ENCODE data around the gene DNAJC10.

The DNAJC10 gene

DNA sequence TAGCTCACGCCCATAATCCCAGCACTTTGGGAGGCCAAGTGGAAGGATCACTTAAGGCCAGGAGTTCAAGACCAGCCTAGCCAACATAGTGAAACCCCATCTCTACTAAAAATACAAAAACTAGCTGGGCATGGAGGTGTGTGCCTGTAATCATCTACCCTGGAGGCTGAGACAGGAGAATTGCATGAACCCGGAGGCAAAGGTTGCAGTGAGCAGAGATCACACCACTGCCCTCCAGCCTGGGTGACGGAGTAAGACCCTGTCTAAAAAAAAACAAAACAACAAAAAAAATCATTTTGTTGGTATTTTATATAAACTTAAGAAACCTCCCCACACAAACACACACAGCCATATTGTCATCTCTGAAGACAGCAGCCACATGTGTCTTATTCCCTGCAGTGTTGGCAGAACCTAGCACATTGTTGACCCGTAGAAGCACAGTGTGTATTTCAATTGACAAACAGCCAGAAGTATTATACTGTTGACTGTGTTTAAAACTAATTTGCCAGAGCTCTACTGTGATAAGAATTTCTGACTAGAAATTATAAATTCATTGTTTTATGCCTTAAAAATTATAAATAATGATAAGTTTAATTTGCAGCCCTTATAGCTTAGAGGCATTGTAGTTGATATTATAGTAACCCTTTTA lies 68.1 kb downstream of the DNAJC10 start:
- DNase-seq, result no peak

DNA sequence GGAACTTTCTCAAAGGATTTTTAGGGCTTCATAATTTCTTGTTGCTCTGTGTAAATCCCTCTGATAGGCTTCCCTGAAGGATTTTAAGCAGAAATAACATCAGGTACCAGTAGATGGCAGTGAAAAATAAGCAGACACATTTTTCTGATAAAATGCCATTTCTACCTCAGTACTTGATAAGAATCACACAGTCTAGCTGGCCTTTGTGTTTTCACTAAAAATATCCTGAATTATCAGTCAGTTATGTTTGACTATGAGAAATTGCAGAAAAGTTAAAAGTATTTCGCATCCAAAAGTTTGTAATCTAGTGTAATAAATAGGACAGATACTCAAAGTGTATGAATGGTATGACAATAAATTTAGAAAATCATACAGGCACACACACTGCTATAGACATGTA lies 68.7 kb downstream of the DNAJC10 start:
- no peak for DNase-seq

DNA sequence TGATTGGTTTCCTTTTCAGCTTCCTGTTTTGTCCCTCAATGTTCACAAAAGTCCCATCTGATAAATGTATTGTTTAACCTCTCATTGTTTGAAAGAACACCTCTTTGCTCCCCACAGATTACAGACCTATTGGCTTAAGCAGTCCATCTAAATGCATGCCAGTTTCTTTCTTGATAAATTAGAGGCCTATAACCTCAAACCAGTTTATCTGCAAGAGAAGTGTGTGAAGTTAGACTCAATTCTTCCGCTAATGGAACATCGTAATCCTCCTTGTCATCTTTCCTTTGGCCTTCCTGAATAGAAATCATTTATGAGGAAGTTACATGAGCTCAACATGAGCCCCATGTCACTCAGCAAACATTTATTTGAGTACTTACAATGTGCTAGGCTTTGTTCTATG lies 76.4 kb downstream of the DNAJC10 start:
- no peak for DNase-seq

DNA sequence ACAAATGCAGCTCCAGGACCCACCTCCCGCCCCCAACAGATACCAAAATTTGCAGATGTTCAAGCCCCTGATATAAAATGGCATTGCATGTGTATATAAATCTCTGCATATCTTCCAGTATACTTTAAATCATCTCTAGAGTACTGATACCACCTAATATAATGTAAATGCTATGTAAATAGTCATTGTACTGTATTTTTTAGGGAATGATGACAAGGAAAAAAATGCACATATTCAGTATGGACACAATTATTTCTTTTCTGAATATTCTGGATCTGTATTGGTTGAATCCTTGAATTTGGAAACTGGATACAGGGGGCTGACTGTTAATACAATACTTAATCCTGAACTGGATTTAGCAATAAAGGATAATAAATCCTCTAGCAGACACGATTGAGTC lies 82.7 kb downstream of the DNAJC10 start:
- no peak for DNase-seq

DNA sequence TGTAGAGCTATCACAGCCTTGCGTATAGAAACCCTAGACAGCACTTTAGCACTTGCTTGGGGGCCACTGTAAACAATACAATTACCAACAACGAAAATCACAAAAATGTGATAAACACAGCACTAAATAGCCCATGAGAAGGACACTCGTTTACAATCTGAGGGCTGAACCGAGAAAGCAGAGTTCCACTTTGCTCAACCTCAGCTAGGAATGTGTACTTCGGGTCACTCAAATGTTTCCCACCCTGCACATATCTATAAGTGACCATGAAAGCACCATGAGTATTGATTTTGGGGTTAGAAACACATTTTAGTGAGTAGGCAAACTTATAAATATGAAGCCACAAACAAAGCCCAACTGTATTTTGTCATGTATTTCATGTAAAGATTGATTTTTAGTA lies 88.1 kb downstream of the DNAJC10 start:
- DNase-seq, result no peak

DNA sequence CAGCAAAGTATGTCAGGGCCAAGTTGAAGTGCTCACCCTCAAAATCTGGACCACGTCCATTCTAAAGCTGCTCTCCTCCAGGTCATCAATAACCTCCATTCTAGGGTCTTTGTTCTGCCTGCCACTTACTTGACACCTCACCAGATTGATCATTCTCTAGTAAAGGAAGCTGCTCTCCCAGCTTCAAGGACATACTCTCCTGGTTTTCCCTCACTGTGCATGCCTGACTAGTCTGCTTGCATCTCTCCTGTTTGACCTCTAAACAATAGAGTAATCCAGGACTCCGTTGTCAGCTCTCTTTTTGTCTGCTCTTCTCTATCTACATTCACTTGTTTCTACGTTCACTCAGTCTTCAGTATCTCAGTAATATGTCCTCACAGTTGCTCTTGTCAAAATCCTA lies 91.3 kb downstream of the DNAJC10 start:
- no peak for DNase-seq

DNA sequence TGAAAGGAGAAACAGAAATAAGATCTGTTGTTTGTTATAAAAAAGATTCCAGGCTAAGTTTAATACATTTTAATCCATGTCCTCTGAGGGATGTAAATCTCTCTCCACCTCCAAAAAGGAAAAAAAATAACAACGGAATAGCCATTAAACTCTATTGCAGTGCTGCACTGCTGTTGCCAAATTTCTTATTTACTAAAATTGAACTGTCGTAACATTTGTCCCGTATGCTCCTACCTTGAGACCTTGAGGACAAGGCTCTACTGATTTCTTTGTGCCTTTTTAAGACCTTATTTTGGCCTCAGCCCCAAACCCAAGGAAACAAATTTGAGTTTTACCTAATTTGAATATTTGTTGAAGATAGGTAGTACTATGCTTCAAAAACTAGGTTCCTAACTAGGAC lies 94.0 kb downstream of the DNAJC10 start:
- no peak for DNase-seq

DNA sequence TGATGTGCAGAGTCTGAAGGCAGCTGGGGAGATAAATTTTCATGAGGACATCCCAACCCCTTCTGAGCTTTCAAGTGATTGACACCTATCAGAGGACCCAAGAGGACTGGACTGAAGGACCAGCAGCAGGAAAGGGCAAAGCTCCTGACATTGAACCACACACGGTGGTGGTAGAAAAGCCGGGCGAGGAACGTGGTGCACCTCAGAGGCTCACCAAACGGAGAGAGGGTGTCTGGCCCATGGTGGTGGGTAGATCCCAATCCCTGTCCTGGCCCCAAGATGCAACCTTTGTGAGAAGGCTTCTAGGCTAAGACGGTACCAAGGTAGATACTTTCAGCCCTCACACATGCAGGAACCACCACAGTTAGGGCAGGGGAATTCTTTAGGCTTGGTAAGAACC lies 98.3 kb downstream of the DNAJC10 start:
- DNase-seq, result no peak

DNA sequence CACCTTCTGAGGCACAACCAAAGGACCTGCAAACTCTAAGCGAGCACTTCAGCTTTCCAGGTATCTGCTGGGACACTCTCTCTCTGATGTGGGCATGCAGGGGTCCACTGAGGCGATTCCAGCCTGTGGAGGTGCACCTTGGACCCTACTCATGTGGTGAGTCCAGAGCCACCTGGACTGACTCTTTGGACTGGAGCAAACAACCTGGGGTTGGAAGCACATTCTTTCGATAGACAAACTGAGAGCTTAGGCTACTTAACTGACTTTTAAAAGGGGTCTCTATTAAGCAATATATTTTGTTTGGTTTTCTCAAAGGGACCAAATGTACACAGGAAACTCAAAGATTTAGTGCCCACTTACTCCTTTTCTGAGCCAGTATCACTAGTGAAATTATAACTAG lies 98.7 kb downstream of the DNAJC10 start:
- no peak for DNase-seq

DNA sequence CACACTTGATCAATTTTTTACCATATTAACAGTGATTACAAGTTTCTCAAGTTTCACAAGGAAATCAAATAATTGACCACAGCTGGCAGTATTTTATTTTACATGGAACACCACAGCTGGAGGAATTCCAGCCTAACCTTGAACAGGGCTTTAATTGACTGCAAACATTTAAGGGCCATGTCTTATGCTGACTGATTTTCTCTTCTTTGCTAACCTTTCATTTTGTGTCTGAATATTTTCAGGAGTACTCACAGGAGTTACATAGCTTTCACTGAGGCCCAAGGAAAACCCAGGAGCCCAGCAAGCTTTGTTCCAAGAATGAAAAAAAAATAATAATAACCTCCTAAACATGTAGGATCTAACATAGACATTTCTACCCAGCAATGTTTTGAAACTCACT lies 100.8 kb downstream of the DNAJC10 start:
- no peak for DNase-seq

DNA sequence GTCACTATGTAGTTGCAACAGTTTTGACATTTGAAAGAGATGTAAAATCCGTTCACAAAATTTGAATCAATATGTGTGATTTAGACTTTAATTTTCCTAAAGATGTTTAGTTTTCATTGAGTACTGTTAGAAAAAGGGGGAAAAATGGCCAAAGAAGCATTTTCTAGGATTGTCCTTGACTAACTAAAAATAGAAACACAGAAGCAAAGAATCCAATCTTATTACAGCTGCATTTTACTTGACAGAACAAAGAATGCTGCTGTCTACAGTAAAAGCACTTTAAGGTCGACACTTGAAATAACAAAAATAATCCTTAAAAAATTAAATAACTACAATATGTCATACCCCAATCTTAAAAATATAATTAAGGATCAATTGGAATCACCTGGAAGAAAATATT lies 101.5 kb downstream of the DNAJC10 start:
- DNase-seq, result no peak

DNA sequence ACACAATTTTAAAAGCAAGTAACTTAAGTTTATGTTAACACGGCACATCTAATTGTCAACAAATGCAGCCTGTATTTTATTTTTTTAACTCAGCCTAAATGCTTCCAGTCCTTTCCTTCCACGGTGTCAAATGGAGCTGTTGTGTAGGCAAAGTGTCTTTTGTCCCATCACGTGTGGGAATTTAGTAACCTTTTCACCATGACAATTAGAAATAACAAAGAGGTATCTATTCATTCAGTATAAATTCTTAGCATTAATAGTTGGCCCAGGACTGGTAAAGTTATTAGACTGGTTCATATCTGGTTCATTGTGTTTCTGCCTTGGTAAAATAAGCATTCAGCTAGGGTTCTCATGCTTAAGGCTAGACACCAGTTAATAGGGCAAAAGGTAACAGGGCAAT lies 102.4 kb downstream of the DNAJC10 start:
- DNase-seq, result no peak

DNA sequence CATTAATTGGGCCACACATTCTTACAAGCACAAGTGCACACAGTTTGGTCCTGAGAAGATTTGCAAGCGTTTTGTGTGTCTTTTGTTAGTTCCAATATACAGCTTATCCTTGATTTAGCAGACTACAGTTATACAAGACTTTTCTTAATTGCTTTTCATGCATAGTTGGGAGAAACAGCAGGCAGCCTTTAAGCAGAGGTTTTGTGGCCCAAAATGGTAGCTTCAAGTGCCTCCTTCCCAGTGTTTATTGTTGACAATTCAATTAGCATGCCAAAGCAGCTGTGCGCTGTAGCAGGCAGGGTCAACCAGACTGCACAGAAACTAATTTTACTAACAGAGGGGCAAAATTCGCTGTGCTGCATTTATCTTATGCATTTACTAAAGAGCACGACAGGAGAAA lies 102.9 kb downstream of the DNAJC10 start:
- DNase-seq, result no peak

DNA sequence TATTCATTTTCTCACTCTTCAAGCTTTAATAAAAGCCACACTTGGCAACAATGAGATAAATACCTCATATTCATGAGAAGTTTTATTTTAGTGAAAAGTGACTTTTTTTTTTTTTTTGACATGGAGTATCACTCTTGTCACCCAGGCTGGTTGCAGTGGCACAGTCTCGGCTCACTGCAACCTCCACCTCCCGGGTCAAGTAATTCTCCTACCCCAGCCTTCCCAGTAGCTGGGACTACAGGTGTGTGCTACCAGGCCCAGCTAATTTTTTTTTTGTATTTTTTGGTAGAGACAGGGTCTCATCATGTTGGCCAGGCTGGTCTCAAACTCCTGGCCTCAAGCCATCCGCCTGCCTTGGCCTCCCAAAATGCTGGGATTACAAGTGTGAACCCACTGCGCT lies 103.4 kb downstream of the DNAJC10 start:
- DNase-seq, result no peak

DNA sequence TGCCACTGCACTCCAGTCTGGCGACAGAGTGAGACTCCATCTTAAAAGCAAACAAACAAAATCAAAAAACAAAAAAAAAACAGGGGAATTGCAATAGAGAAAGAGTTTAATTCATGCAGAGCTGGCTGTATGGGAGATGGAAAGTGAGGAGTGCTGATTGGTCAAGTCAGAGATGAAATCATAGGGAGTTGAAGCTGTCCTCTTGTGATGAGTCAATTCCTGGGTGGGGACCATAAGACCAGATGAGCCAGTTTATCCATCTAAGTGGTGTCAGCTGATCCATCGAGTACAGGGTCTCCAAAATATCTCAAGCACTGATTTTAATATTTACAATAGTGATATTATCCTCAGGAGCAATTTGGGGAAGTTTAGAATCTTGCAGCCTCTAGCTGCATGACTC lies 105.1 kb downstream of the DNAJC10 start:
- DNase-seq, result no peak

DNA sequence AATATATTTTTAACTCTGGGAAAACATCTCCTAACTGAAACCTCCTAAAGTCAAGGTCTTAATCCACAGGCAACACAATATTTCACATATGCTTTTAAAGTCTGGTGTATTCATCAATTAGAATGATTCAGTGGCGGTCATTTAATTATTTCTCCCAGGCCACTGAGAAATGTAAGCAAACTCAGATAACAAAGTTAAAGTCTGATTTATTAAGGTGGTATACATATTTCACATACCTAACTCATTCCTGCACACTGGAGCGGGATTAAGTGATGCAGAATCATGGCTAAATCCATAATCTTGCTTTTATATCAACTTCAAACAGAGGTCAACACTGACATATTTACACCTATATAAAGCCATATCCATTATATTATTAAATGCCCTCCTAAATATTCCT lies 106.7 kb downstream of the DNAJC10 start:
- DNase-seq, result no peak

DNA sequence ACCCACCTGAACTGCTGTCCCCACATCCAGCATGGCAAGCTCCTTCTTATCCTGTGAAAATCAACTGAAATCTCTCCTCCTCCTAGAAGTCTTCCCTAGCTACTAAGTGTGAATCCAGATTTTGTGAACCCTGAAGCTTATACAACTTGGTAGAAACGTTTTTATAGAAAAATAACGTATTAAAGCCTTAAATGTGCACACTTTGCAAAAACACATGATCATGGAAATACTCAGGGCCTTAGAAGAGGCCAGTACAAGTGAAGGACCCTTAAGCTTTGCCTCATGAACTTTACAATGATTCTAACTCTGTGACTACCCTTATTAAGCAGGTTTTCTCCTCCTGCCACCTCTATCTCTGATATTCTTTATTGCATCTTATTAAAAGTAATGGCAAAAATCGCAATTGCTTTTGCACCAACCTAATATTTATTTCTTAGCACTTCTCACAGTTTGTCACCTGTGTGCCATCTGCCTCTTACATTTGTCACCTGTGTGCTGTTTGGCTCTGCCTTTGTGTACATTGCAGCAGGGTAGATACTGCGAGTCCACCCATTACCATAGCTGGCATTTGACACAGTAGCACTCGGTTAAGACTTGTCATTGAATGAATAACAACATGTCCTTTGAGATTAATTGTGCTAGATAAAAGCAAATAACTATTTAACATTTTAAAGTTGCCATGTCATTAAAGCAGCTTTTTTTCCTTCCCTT lies 108.2 kb downstream of the DNAJC10 start:
- no peak for DNase-seq

DNA sequence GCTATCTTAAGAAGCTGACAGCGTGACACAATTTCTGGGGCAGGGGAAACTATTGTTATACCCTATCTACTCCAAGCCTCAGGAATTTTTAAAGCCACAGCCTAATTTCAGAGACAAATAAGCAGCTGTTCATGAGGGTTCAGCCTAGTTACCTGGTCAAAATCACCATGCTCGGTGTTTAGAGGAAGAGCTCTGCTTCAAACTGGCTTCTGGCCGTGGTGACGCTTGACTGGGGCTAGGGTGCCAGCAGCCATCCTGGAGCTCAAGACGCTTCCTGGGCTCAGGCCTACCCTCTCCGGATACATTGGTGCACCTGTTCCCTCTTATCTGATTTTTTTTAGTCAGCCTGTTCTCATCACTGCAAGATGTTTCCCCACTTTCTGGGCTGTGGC lies 108.7 kb downstream of the DNAJC10 start:
- DNase-seq, result no peak

DNA sequence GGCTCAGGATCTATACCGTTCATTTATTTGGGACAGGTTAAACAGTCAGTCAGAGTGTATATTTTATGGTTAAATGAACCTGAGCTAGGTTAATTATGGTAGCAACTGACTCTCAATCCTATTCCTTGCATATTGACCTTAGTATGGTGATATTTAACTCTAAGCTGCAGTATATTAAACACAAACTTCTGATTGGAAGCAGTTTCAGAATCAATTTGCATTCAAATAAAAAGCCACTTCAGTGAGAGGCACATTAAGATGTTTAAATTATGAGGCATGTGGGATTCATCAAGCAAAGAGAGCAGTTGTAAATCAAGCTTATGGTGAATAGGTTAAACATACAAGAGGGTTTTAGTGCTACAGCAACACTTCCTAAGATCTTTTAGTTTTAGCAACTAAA lies 110.0 kb downstream of the DNAJC10 start:
- no peak for DNase-seq

DNA sequence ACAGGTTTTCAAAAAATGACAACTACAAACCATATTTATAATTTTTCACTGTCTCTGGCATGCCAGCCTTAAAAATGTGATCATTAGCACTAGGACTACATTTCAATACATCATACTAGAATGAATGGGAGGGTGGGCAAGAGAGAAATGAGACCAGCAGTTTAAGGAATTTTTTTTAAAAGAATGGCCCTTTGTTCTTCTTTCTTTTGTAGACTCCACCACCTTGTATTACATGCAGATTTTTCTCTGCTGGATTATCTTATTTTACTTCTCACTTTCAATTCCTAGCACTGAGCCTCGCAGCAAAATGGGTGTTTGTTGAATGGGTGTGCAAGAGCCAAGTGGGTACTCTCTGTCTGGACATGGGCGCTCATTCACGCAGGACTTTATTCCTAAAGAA lies 110.4 kb downstream of the DNAJC10 start:
- DNase-seq, result no peak

DNA sequence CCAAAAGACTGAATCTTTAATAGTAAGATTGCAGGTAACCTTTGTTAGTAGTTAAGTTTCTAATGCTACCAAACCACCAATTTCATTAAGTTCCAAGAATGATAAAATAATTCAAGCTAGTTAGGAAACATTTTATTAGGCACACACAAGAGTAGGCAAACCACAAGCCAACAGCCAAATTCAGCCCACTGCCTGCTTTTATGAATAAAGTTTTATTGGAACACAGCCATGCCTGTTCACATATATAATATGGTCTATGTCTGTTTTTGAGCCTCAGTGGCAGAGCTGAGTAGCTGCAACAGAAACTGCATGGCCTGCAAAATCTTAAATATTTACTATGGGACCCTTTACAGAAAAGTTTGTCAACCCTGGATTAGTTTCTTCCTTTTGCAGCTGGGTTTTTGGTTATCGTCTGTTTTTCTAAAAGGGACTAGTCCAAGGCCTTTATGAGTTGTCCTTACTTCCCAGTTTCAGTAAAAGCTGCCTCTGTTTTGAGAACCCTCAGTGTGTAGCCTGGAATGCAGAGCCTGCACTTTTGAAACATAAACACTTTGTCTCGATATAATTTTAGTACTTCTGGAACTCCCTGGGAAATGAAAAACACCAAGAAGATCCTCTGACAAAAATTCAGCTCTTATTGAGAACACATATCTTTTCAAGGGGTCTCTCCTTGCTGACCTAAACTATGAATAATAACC lies 111.3 kb downstream of the DNAJC10 start:
- DNase-seq, result no peak

DNA sequence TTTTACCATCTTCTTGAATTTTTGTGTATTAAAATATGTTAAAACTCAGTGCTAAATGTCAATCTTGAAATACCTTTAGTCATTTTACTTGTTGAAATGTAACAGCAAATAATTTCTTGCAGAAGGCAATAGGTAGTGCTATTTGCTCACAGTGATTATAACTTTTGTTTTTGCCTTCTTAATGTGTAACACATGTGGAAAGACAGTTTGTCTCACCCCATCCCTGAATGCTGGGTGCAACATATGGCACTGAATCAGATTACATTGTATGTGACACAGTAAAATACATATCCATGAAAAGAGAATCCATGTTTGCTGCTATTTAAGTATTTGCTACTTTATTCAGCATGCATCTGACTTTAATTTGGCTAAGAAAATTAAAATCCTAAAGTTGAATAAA lies 115.0 kb downstream of the DNAJC10 start:
- no peak for DNase-seq

DNA sequence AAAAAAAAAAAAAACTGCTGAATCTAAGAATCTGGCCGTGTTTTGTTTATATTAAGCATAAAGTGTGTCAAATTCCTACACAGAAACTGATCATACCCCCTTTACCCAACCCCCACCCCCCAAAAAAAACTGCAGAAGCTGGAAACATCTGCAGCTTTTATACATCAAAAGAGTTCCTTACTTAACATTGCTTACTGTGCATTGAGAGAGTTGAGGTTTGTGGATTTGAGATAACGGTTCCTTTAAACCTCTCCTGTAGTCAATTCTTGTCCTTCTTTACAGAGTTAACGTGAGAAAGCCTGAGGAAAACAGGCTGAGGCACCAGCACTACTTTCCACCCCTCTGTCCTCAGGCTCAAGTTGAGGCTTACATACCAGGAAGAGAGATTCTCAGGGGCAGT lies 115.9 kb downstream of the DNAJC10 start:
- no peak for DNase-seq

All from nucleus accumbens (tissue), 56 donors.